Endothelial cell of umbilical vein (primary cell): ENCODE data around the gene POLR2F. TPM values are rescaled to one million over a fixed set of nuclear protein-coding genes. Genes with fewer than 3 reads are reported as not detected.
A peak's percentile ranks its signal among the peaks of the same experiment; 100 is the strongest.

Source experiments
- BruUV-seq: library from RNA; stranded (reverse); fragments of 400-500 nt; replicated peaks from 2 replicates; lab custom pipeline; 2021; lab: Mats Ljungman, UMichigan
- CTCF ChIA-PET: fragments of 300-600, 350-600 bp; sonication (Branson Sonifier 250); formaldehyde crosslinking; loops from one replicate; lab custom pipeline; 2021; ENCODE audit warnings: antibody characterized with exemption, inconsistent platforms; lab: Charles Lee
- POLR2A ChIA-PET: fragments of 300-600, 350-600 bp; sonication (Branson Sonifier 250); formaldehyde crosslinking; loops from one replicate; lab custom pipeline; 2021; ENCODE audit warnings: antibody characterized with exemption, inconsistent platforms; lab: Charles Lee
- DNase-seq: peaks from one replicate; pipeline ENCODE4 v3.0.0-alpha.2; 2011; ENCODE audit warnings: low read depth, low spot score
- FAIRE-seq: peaks from 2 replicates; lab custom pipeline; 2011; peaks lifted over from hg19 to GRCh38; lab: Jason Lieb, UNC
- H2AFZ ChIP-seq: 2 replicates; pipeline ENCODE4 v1.6.0; 2012; ENCODE audit warnings: low read depth, low read length, control low read depth, inconsistent platforms
- H3K27ac ChIP-seq: 2 replicates; pipeline ENCODE4 v1.5.1; 2011; ENCODE audit warnings: low read depth, mild to moderate bottlenecking, control low read depth, low read length, moderate library complexity; ENCODE audit not compliant: insufficient read depth
- H3K27me3 ChIP-seq, 2 experiments: 2 replicates each; pipeline versions ENCODE4 v1.6.0 to v1.6.1; 2011; ENCODE audit warnings: low read length in 2 of 2, mixed read lengths in 1 of 2; ENCODE audit not compliant: control insufficient read depth in 2 of 2, insufficient read depth in 2 of 2
- H3K36me3 ChIP-seq, 2 experiments: 2 replicates in 1 of 2; 3 replicates in 1 of 2; pipeline ENCODE4 v1.5.1; 2011; ENCODE audit warnings: low read length in 2 of 2, mild to moderate bottlenecking in 1 of 2, moderate library complexity in 1 of 2; ENCODE audit not compliant: control insufficient read depth in 2 of 2, insufficient read depth in 2 of 2; ENCODE audit errors: extremely low read depth in 1 of 2
- H3K4me1 ChIP-seq: 3 replicates; pipeline ENCODE4 v1.5.1; 2011; ENCODE audit warnings: mild to moderate bottlenecking, low read length; ENCODE audit not compliant: control insufficient read depth, insufficient read depth; ENCODE audit errors: extremely low read depth
- H3K4me2 ChIP-seq: 2 replicates; pipeline ENCODE4 v1.6.1; 2011; ENCODE audit warnings: low read length, control low read depth, mixed read lengths; ENCODE audit not compliant: insufficient read depth
- H3K4me3 ChIP-seq, 3 experiments: fragments of 200-600 bp in 1 of 3; sonication (generic), shearing (Covaris generic) in 1 of 3; replicated peaks in 1 of 3; 2 replicates each; pipeline ENCODE4 v1.5.1; 2011 to 2016; ENCODE audit warnings: control low read depth in 3 of 3, low read length in 3 of 3, mild to moderate bottlenecking in 2 of 3, inconsistent platforms in 1 of 3, low read depth in 1 of 3, moderate library complexity in 1 of 3; ENCODE audit not compliant: insufficient read depth in 1 of 3
- H3K79me2 ChIP-seq: 2 replicates; pipeline ENCODE4 v1.6.0; 2012; ENCODE audit warnings: low read length, inconsistent platforms; ENCODE audit not compliant: control insufficient read depth, insufficient read depth
- H3K9ac ChIP-seq: replicated peaks from 2 replicates; pipeline ENCODE3; 2011; ENCODE audit warnings: low read length, control low read depth; ENCODE audit not compliant: insufficient read depth; ENCODE audit errors: extremely low read depth
- H3K9me1 ChIP-seq: replicated peaks from 3 replicates; pipeline ENCODE4 v1.6.0; 2011; ENCODE audit warnings: mild to moderate bottlenecking, low read length; ENCODE audit not compliant: control insufficient read depth, insufficient read depth; ENCODE audit errors: extremely low read depth
- H3K9me3 ChIP-seq: replicated peaks from 2 replicates; pipeline ENCODE4 v1.5.1; 2012; ENCODE audit warnings: low read length, inconsistent platforms; ENCODE audit not compliant: control insufficient read depth, insufficient read depth
- H4K20me1 ChIP-seq: replicated peaks from 2 replicates; pipeline ENCODE3; 2011; ENCODE audit warnings: mild to moderate bottlenecking, low read length; ENCODE audit not compliant: control insufficient read depth, insufficient read depth; ENCODE audit errors: extremely low read depth
- EZH2 ChIP-seq: IDR thresholded peaks from 2 replicates; pipeline ENCODE4 v1.6.1; 2012; ENCODE audit warnings: borderline replicate concordance, low read depth, mild to moderate bottlenecking, moderate library complexity, low read length, inconsistent platforms; ENCODE audit not compliant: severe bottlenecking
- FOS ChIP-seq: IDR thresholded peaks from 2 replicates; pipeline ENCODE4 v1.6.1; 2011; ENCODE audit warnings: mild to moderate bottlenecking, low read length, moderate library complexity, borderline replicate concordance; ENCODE audit not compliant: insufficient read depth
- GATA2 ChIP-seq: IDR thresholded peaks from 2 replicates; pipeline ENCODE4 v1.7.0; 2011; ENCODE audit warnings: low read depth, mild to moderate bottlenecking, moderate library complexity, mixed read lengths, low read length; ENCODE audit not compliant: insufficient read length, insufficient read depth
- MAX ChIP-seq: IDR thresholded peaks from 2 replicates; pipeline ENCODE4 v1.6.1; 2011; ENCODE audit not compliant: insufficient read depth, insufficient read length
- POLR2A ChIP-seq: IDR thresholded peaks from 2 replicates; pipeline ENCODE4 v1.6.1; 2012; ENCODE audit warnings: low read depth, mild to moderate bottlenecking, control low read depth, low read length
- POLR2AphosphoS5 ChIP-seq: IDR thresholded peaks from 2 replicates; pipeline ENCODE4 v1.6.1; 2012; ENCODE audit warnings: low read depth, mild to moderate bottlenecking, control low read depth, low read length, moderate library complexity; ENCODE audit not compliant: insufficient read depth
- dilution Hi-C: fragments of 300-500 bp; cut with MboI; formaldehyde crosslinking; loops from one replicate; pipeline ENCODE4 v1.15.0; 2019; ENCODE audit warnings: low sequenced_read_pairs; ENCODE audit not compliant: extremely low pct_ligation_motif_present
- intact Hi-C: fragments of 100-400 bp; cut with micrococcal nuclease; formaldehyde crosslinking; loops from one replicate; pipeline ENCODE4 v1.10.0; 2022
- polyA plus RNA-seq, 4 experiments: library from polyadenylated mRNA; depleted of rRNA in 3 of 4; stranded (reverse) in 3 of 4; unstranded in 1 of 4; fragments of >200 nt; gene quantifications; 2 replicates each; pipeline versions ENCODE4 v1.2.1 to v1.2.3, GENCODE V29; 2011 to 2012; ENCODE audit warnings: missing spikeins in 1 of 4
- total RNA-seq: library from RNA; stranded (reverse); gene quantifications from 2 replicates; pipeline ENCODE4 v1.2.3, GENCODE V29; 2021

Gene POLR2F
- total and polyA plus RNA-seq, 2 donors (not counting 3 experiments of a cell fraction or from before 2014, with no cell fraction given): 106 to 112 TPM

- POLR2A ChIA-PET: interaction anchor here (1.2 to 1.3 kb wide), 2 partner anchors 9 to 10 kb away, joined by 3 read pairs; no protein-coding TSS in a partner anchor
- peak; percentile 64 for FAIRE-seq
- dilution Hi-C loops (no loop called here), intact Hi-C loops (loop anchor here (1.0 to 5.0 kb wide), 2 partner anchors 29 to 47 kb away; partner anchors contain the start of genes C22orf23 and POLR2F)
- Histone ChIP-seq H3K36me3 (peaks cover 0 to 2% of the 10 kb centered on the region in 2 experiments), H4K20me1 (no peaks in the 10 kb centered on the region), H3K79me2 (peaks cover 26% of the 10 kb centered on the region), H3K4me3 (peak within 1 kb of the TSS; percentile 55 to 76 (median 67)), H2AFZ (peak within 1 kb of the TSS; percentile 35), H3K9me3 (no peaks in the 10 kb centered on the region), H3K9me1 (no peaks in the 10 kb centered on the region), H3K27ac (peak within 1 kb of the TSS; percentile 94), H3K27me3 (no peaks in the 10 kb centered on the region), H3K4me1 (peaks cover 20% of the 10 kb centered on the region), H3K4me2 (peak within 1 kb of the TSS; percentile 73), H3K9ac (peak within 1 kb of the TSS; percentile 84)
- peak; percentile 73 for TF ChIP-seq POLR2A
- no peak for TF ChIP-seq EZH2
- TF ChIP-seq MAX: no peak
- no peak for TF ChIP-seq FOS
- TF ChIP-seq GATA2: no peak
- TF ChIP-seq POLR2AphosphoS5: peak; percentile 74
- BruUV-seq: TSS peak; percentile 61
- CTCF ChIA-PET: interaction anchor here (0.9 to 2.3 kb wide), 12 partner anchors 9 to 103 kb away, joined by 3 to 21 read pairs (median 6); partner anchors contain the start of genes C22orf23 and POLR2F
- DNase-seq: peak; percentile 69
Measured at GRCh38 chr22:37905534-37906363, 47.8 kb upstream of the POLR2F start, which contains the start of gene MICALL1. Gene MICALL1, plus strand, starts transcription at chr22:37906297. Its CDS starts 126 bp downstream, at chr22:37906423.
